Psoas muscle (tissue), 8 donors: ENCODE data around the gene MAST4. TPM values are rescaled to one million over a fixed set of nuclear protein-coding genes. Genes with fewer than 3 reads are reported as not detected.

Source experiments
- ATAC-seq, 4 donors: fragments of 200-7000 bp; cut with Tn5 transposase; one replicate each; pipeline ENCODE4 v1.9.1; 2020; ENCODE audit warnings: moderate library complexity in 3 of 4, mild to moderate bottlenecking in 2 of 4
- DNase-seq, 2 donors: peaks; one replicate each; pipeline ENCODE4 v3.0.0-alpha.2; 2020
- H3K27ac ChIP-seq: fragments of 200-600 bp; one replicate; pipeline ENCODE4 v1.8.0; 2022
- H3K27me3 ChIP-seq, 3 donors: fragments of 200-600 bp in 1 of 3; one replicate each; pipeline versions ENCODE4 v1.6.1 to v1.8.0; 2013 to 2022; ENCODE audit warnings: low read length in 2 of 3, mild to moderate bottlenecking in 2 of 3, moderate library complexity in 1 of 3; ENCODE audit not compliant: insufficient read depth in 3 of 3
- H3K36me3 ChIP-seq, 2 donors: fragments of 200-600 bp in 1 of 2; one replicate each; pipeline versions ENCODE4 v1.6.1 to v1.8.0; 2013 to 2022; ENCODE audit warnings: low read depth in 1 of 2, mild to moderate bottlenecking in 1 of 2, moderate library complexity in 1 of 2; ENCODE audit not compliant: insufficient read depth in 1 of 2
- H3K4me1 ChIP-seq: fragments of 200-600 bp; one replicate; pipeline ENCODE4 v1.8.0; 2022
- H3K4me3 ChIP-seq: fragments of 200-600 bp; one replicate; pipeline ENCODE4 v1.8.0; 2022; ENCODE audit warnings: mild to moderate bottlenecking
- H3K9me3 ChIP-seq: fragments of 200-600 bp; one replicate; pipeline ENCODE4 v1.8.0; 2022
- CTCF ChIP-seq: fragments of 200-600 bp; IDR thresholded peaks from one replicate; pipeline ENCODE4 v1.8.0; 2022; ENCODE audit warnings: antibody characterized with exemption
- whole genome bisulfite sequencing, 3 donors: extraction: QIAGEN DNeasy Blood & Tissue Kit; methylation state at CpG; one replicate each; pipeline versions ENCODE4 v1.1.6 to v1.1.7; 2013; 5-methylcytosine and 5-hydroxymethylcytosine counted together
- intact Hi-C, 2 donors: fragments of 100-400 bp; cut with DNase I; formaldehyde crosslinking; loops; one replicate each; pipeline versions ENCODE4 v1.11.0 to v1.14.2; 2022
- polyA plus RNA-seq, 3 donors: library from polyadenylated mRNA; stranded (reverse); fragments of 200-250 nt; gene quantifications; one replicate each; pipeline ENCODE4 v1.2.3, GENCODE V29; 2013
- total RNA-seq, 4 donors: library from RNA; stranded (reverse); fragmentation: NEBNext Ultra II Directional in 2 of 4; extraction: Animal tissue kit (Norgen Biotek cat#: 25700) in 2 of 4; gene quantifications; one replicate each; pipeline versions ENCODE4 v1.2.1 to v1.2.4, GENCODE V29; 2021 to 2023
- donor health status: healthy with polysubstance abuse.
- donor health status: DM: no; HTN: no; CAD: no; lungs with moderate emphysema.
- donor health status: Bipolar disorder and iron deficiency.
- donor health status: healthy.
- donor health status: DM: yes; HTN: yes; CAD: no.
- donor health status: DM: no; HTN: no; CAD: no.
- donor health status: DM: no; HTN: no; CAD: no.
- donor health status: DM: yes; HTN: yes; CAD: no.

The MAST4 gene
- total and polyA plus RNA-seq, 7 donors = 3.2 to 123 (median 12.1) TPM

- no peak for TF ChIP-seq CTCF
- Histone ChIP-seq H3K4me1 (no peaks in the 10 kb centered on the region), H3K4me3 (no peak overlapping the region), H3K27ac (no peak overlapping the region), H3K9me3 (no peaks in the 10 kb centered on the region), H3K27me3 (no peaks in the 10 kb centered on the region), H3K36me3 (no peaks in the 10 kb centered on the region)
- intact Hi-C loops = no loop called here
- 91 to 97% (median 95%) methylated on average over 1 of the region's 1 CpG for WGBS, 3 donors
- no peak for ATAC-seq
- DNase-seq = no peak
These were observed 141.9 kb downstream of the MAST4 start for GRCh38 chr5:66738136-66738535.

- Histone ChIP-seq H3K36me3 (no peaks in the 10 kb centered on the region), H3K4me1 (no peaks in the 10 kb centered on the region), H3K27ac (no peak overlapping the region), H3K4me3 (no peak overlapping the region), H3K27me3 (no peaks in the 10 kb centered on the region), H3K9me3 (no peaks in the 10 kb centered on the region)
- intact Hi-C loops = no loop called here
- no peak for ATAC-seq
- no peak for TF ChIP-seq CTCF
- no peak for DNase-seq
- WGBS, 3 donors = 75 to 83% (median 79%) methylated on average over 3 of the region's 3 CpGs
These were observed 142.8 kb downstream of the MAST4 start for GRCh38 chr5:66739021-66739420.

GRCh38 chr5:66739951-66740350 is 143.8 kb downstream of the MAST4 start:
- no peak overlapping the region for H3K4me3 ChIP-seq
- H3K27me3 ChIP-seq = no peaks in the 10 kb centered on the region
- no peaks in the 10 kb centered on the region for H3K36me3 ChIP-seq
- H3K9me3 ChIP-seq = no peaks in the 10 kb centered on the region
- WGBS, 3 donors = 49 to 66% (median 64%) methylated on average over 3 of the region's 3 CpGs
- no peak for TF ChIP-seq CTCF
- H3K4me1 ChIP-seq = no peaks in the 10 kb centered on the region
- intact Hi-C loops = no loop called here
- ATAC-seq (no peak), DNase-seq (no peak)
- no peak overlapping the region for H3K27ac ChIP-seq

- WGBS, 3 donors = 72 to 79% (median 78%) methylated on average over 2 of the region's 2 CpGs
- no peaks in the 10 kb centered on the region for H3K4me1 ChIP-seq
- ATAC-seq (no peak), DNase-seq (no peak)
- no peaks in the 10 kb centered on the region for H3K36me3 ChIP-seq
- H3K9me3 ChIP-seq = no peaks in the 10 kb centered on the region
- H3K27me3 ChIP-seq = no peaks in the 10 kb centered on the region
- TF ChIP-seq CTCF = no peak
- no peak overlapping the region for H3K4me3 ChIP-seq
- no peak overlapping the region for H3K27ac ChIP-seq
- intact Hi-C loops = no loop called here
These were observed 145.2 kb downstream of the MAST4 start for GRCh38 chr5:66741394-66741793.
